GM23338 (cell line): ENCODE results near the gene NEK4. TPM values are rescaled to one million over a fixed set of nuclear protein-coding genes. Genes with fewer than 3 reads are reported as not detected.

Experiments used
- ATAC-seq: fragments of 200-7000 bp; cut with Tn5 transposase; 3 replicates; pipeline ENCODE4 v1.9.1; 2020
- DNase-seq: peaks from one replicate; pipeline ENCODE4 v3.0.0-alpha.2; 2015; ENCODE audit warnings: low spot score
- H2AFZ ChIP-seq: fragments of 200-600 bp; sonication (generic); 2 replicates; pipeline ENCODE4 v1.8.0; 2016; ENCODE audit warnings: antibody characterized with exemption, mild to moderate bottlenecking, moderate library complexity
- H3F3A ChIP-seq: fragments of 200-600 bp; sonication (generic); replicated peaks from 2 replicates; pipeline ENCODE4 v1.8.0; 2017; ENCODE audit warnings: antibody characterized with exemption, mixed run types, low read depth
- H3K27ac ChIP-seq: fragments of 200-600 bp; sonication (generic); 2 replicates; pipeline ENCODE4 v1.6.1; 2016; ENCODE audit warnings: low read depth
- H3K27me3 ChIP-seq: fragments of 200-600 bp; sonication (generic); 2 replicates; pipeline ENCODE4 v1.8.0; 2016; ENCODE audit warnings: mild to moderate bottlenecking, mixed run types, moderate library complexity; ENCODE audit not compliant: insufficient read depth
- H3K36me3 ChIP-seq: fragments of 200-600 bp; sonication (generic); 2 replicates; pipeline ENCODE4 v1.8.0; 2016; ENCODE audit warnings: mild to moderate bottlenecking; ENCODE audit not compliant: insufficient read depth
- H3K4me1 ChIP-seq: fragments of 200-600 bp; sonication (generic); 2 replicates; pipeline ENCODE4 v1.8.0; 2016; ENCODE audit warnings: mild to moderate bottlenecking, moderate library complexity; ENCODE audit not compliant: insufficient read depth
- H3K4me2 ChIP-seq: fragments of 200-600 bp; sonication (generic); 2 replicates; pipeline ENCODE4 v1.7.1; 2017; ENCODE audit warnings: mixed run types
- H3K4me3 ChIP-seq: fragments of 200-600 bp; sonication (generic); 2 replicates; pipeline ENCODE4 v1.6.1; 2016; ENCODE audit warnings: mixed run types
- H3K79me2 ChIP-seq: fragments of 200-600 bp; sonication (generic); replicated peaks from 2 replicates; pipeline ENCODE4 v1.8.0; 2017; ENCODE audit warnings: mild to moderate bottlenecking; ENCODE audit not compliant: insufficient read depth
- H3K9me2 ChIP-seq: fragments of 200-600 bp; sonication (generic); 2 replicates; pipeline ENCODE4 v1.8.0; 2017; ENCODE audit not compliant: insufficient read depth
- H4K20me1 ChIP-seq: fragments of 200-600 bp; sonication (generic); replicated peaks from 2 replicates; pipeline ENCODE4 v1.8.0; 2017; ENCODE audit warnings: mild to moderate bottlenecking; ENCODE audit not compliant: insufficient read depth
- H3K27ac Mint-ChIP-seq: 2 replicates; pipeline ENCODE4 v1.8.0; 2020; ENCODE audit warnings: inconsistent platforms, mild to moderate bottlenecking, moderate library complexity, mixed read lengths
- H3K27me3 Mint-ChIP-seq: 3 replicates; pipeline ENCODE4 v1.8.0; 2022; ENCODE audit warnings: low read depth, mild to moderate bottlenecking, moderate library complexity, mixed read lengths, inconsistent platforms; ENCODE audit not compliant: insufficient read depth, poor library complexity
- H3K36me3 Mint-ChIP-seq: 3 replicates; pipeline ENCODE4 v1.8.0; 2021; ENCODE audit warnings: low read depth, mild to moderate bottlenecking, inconsistent platforms, moderate library complexity, mixed read lengths
- H3K4me1 Mint-ChIP-seq: 3 replicates; pipeline ENCODE4 v1.8.0; 2020; ENCODE audit warnings: mild to moderate bottlenecking, inconsistent platforms, mixed read lengths
- H3K4me3 Mint-ChIP-seq: 3 replicates; pipeline ENCODE4 v1.8.0; 2021; ENCODE audit warnings: moderate library complexity, mild to moderate bottlenecking, inconsistent platforms, mixed read lengths
- H3K9me3 Mint-ChIP-seq: 3 replicates; pipeline ENCODE4 v1.8.0; 2020; ENCODE audit warnings: moderate library complexity, mild to moderate bottlenecking, inconsistent platforms, mixed read lengths
- polyA plus RNA-seq: library from polyadenylated mRNA; unstranded; fragments of >200 nt; fragmentation: Nextera tagmentation; extraction: Ambion mirVana; gene quantifications from 2 replicates; pipeline ENCODE4 v1.2.1, GENCODE V29; 2016
- total RNA-seq: library from RNA; depleted of rRNA; stranded (reverse); fragments of >200 nt; shearing (Covaris generic); gene quantifications from 2 replicates; pipeline ENCODE4 v1.2.3, GENCODE V29; 2014
- TF ChIP-seq, protein P1 (sequence below), 2 experiments: fragments of 200-600 bp in 1 of 2; sonication (generic) in 1 of 2; conservative IDR thresholded peaks; 2 replicates each; pipeline versions ENCODE4 v1.5.1 to v1.6.1; 2016 to 2017; ENCODE audit warnings: antibody characterized with exemption in 2 of 2, low read depth in 2 of 2, mild to moderate bottlenecking in 2 of 2, moderate library complexity in 1 of 2
- TF ChIP-seq, protein P2 (sequence below): fragments of 250-450 bp; sonication (Bioruptor Pico); IDR thresholded peaks from 2 replicates; pipeline ENCODE4 v1.5.0; 2020; ENCODE audit warnings: mild to moderate bottlenecking, moderate library complexity

The NEK4 gene
- total and polyA plus RNA-seq, 2 experiments from 2014 or later, result 8.6 to 42.7 TPM

DNA sequence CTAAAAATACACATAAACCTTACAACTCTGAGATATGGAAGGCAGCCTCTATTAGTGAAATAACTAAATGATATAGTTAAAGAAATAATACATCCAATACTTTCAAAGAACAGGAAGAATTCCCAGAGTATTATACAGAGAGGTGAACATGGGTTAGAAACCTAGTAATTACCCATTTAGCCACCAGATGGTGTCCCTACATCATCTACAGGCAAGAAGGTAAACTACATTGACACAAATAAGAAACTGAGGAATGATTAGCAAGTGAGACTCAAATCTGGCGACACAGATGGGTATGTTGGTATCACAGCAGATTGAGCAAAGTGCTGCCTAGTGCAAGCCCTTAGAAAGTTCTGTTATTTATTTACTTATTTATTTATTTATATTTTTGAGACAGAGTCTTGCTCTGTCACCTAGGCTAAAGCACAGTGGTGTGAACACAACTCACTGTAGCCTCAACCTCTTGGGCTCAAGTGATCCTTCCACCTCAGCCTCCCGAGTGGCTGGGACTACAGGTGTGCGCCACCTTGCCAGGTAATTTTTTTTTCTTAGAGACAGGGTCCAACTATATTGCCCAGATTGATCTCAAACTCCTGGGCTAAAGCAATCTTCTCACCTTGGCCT, 28.2 kb downstream of the NEK4 start:
- H3K36me3 ChIP-seq, result peaks cover 49% of the 10 kb centered on the region
- peaks cover 78% of the 10 kb centered on the region for H3K36me3 Mint-ChIP-seq

More for the DNA sequence above, 28.2 kb downstream of the NEK4 start:
- H3K27ac Mint-ChIP-seq, result no peak overlapping the region
- no peaks in the 10 kb centered on the region for H3K9me3 Mint-ChIP-seq
- no peaks in the 10 kb centered on the region for H3K9me2 ChIP-seq
- H3K4me3 ChIP-seq, result no peak overlapping the region
- no peaks in the 10 kb centered on the region for H3F3A ChIP-seq
- H3K4me1 ChIP-seq, result no peaks in the 10 kb centered on the region
- no peaks in the 10 kb centered on the region for H3K79me2 ChIP-seq
- no peak overlapping the region for H3K4me2 ChIP-seq
- H3K4me3 Mint-ChIP-seq, result no peak overlapping the region
- H3K27ac ChIP-seq, result no peak overlapping the region
- no peaks in the 10 kb centered on the region for H3K27me3 ChIP-seq
- H3K4me1 Mint-ChIP-seq, result no peaks in the 10 kb centered on the region
- peak; percentile 59 for ATAC-seq
- H4K20me1 ChIP-seq, result no peaks in the 10 kb centered on the region; the same call in 1 of the 2 replicates
- DNase-seq, result peak; percentile 30
- no peaks in the 10 kb centered on the region for H3K27me3 Mint-ChIP-seq
- no peak overlapping the region for H2AFZ ChIP-seq
- TF ChIP-seq, protein P1, sequence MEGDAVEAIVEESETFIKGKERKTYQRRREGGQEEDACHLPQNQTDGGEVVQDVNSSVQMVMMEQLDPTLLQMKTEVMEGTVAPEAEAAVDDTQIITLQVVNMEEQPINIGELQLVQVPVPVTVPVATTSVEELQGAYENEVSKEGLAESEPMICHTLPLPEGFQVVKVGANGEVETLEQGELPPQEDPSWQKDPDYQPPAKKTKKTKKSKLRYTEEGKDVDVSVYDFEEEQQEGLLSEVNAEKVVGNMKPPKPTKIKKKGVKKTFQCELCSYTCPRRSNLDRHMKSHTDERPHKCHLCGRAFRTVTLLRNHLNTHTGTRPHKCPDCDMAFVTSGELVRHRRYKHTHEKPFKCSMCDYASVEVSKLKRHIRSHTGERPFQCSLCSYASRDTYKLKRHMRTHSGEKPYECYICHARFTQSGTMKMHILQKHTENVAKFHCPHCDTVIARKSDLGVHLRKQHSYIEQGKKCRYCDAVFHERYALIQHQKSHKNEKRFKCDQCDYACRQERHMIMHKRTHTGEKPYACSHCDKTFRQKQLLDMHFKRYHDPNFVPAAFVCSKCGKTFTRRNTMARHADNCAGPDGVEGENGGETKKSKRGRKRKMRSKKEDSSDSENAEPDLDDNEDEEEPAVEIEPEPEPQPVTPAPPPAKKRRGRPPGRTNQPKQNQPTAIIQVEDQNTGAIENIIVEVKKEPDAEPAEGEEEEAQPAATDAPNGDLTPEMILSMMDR (conservative IDR thresholded peaks at IDR 0.05; ENCODE audit: low read depth in 2 of 2), result peak; percentile 56 to 57
- TF ChIP-seq, protein P2, sequence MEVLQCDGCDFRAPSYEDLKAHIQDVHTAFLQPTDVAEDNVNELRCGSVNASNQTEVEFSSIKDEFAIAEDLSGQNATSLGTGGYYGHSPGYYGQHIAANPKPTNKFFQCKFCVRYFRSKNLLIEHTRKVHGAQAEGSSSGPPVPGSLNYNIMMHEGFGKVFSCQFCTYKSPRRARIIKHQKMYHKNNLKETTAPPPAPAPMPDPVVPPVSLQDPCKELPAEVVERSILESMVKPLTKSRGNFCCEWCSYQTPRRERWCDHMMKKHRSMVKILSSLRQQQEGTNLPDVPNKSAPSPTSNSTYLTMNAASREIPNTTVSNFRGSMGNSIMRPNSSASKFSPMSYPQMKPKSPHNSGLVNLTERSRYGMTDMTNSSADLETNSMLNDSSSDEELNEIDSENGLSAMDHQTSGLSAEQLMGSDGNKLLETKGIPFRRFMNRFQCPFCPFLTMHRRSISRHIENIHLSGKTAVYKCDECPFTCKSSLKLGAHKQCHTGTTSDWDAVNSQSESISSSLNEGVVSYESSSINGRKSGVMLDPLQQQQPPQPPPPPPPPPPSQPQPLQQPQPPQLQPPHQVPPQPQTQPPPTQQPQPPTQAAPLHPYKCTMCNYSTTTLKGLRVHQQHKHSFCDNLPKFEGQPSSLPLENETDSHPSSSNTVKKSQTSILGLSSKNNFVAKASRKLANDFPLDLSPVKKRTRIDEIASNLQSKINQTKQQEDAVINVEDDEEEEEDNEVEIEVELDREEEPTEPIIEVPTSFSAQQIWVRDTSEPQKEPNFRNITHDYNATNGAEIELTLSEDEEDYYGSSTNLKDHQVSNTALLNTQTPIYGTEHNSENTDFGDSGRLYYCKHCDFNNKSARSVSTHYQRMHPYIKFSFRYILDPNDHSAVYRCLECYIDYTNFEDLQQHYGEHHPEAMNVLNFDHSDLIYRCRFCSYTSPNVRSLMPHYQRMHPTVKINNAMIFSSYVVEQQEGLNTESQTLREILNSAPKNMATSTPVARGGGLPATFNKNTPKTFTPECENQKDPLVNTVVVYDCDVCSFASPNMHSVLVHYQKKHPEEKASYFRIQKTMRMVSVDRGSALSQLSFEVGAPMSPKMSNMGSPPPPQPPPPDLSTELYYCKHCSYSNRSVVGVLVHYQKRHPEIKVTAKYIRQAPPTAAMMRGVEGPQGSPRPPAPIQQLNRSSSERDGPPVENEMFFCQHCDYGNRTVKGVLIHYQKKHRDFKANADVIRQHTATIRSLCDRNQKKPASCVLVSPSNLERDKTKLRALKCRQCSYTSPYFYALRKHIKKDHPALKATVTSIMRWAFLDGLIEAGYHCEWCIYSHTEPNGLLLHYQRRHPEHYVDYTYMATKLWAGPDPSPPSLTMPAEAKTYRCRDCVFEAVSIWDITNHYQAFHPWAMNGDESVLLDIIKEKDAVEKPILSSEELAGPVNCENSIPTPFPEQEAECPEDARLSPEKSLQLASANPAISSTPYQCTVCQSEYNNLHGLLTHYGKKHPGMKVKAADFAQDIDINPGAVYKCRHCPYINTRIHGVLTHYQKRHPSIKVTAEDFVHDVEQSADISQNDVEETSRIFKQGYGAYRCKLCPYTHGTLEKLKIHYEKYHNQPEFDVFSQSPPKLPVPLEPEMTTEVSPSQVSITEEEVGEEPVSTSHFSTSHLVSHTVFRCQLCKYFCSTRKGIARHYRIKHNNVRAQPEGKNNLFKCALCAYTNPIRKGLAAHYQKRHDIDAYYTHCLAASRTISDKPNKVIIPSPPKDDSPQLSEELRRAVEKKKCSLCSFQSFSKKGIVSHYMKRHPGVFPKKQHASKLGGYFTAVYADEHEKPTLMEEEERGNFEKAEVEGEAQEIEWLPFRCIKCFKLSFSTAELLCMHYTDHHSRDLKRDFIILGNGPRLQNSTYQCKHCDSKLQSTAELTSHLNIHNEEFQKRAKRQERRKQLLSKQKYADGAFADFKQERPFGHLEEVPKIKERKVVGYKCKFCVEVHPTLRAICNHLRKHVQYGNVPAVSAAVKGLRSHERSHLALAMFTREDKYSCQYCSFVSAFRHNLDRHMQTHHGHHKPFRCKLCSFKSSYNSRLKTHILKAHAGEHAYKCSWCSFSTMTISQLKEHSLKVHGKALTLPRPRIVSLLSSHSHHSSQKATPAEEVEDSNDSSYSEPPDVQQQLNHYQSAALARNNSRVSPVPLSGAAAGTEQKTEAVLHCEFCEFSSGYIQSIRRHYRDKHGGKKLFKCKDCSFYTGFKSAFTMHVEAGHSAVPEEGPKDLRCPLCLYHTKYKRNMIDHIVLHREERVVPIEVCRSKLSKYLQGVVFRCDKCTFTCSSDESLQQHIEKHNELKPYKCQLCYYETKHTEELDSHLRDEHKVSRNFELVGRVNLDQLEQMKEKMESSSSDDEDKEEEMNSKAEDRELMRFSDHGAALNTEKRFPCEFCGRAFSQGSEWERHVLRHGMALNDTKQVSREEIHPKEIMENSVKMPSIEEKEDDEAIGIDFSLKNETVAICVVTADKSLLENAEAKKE, result no peak
